ENCODE results near the gene TTC14.

DNA sequence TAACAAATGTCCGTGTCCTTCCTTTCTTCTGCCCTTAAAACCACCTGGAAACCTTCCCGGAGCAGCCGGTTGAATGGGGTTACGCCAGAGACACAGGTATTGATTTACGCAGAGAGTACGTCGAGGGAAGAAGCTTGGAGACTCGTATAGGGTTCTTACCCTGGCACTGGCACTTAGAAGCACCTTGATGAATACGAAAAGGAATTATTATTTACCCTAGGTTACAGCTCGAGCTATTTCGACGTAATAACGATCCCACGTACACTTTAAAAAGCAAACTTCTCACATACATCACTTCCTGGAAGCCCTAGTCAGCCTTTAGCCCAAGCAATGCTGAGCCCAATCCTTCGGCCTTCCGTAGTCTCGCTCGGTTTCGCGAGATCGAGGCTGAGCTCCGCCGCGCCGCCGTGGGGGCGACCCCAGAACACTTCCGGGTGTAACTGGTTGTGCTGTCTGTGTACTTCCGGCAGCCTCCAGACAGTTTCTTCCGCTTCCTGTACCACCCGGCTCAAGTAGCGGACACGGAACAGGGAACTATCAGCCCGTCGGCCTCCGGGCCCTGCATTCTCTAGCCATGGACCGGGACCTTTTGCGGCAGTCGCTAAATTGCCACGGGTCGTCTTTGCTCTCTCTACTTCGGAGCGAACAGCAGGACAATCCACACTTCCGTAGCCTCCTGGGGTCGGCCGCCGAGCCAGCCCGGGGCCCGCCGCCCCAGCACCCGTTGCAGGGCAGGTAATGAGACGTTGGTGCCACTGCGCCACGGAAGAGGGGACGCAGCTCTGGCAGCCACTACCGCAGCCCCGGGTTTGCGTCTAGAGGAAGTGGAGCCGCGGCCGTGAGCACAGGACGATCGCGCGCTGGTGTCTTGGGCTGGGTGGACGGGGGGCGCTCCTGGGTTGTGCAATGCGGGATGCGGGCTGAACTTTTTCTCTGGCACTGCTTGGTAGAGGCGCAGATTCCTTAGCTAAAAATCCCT, at the start of gene TTC14:
- TF ChIP-seq EP300 (conservative IDR thresholded peaks at IDR 0.05; ENCODE audit: poor library complexity, severe bottlenecking) (peak; percentile 60), CTCF (IDR thresholded peaks at IDR 0.05; ENCODE audit: poor library complexity, severe bottlenecking) (no peak), POLR2AphosphoS5 (IDR thresholded peaks at IDR 0.05) (peak; percentile 87), REST (IDR thresholded peaks at IDR 0.05; ENCODE audit: borderline replicate concordance) (peak; percentile 52)
